Sigmoid colon (tissue), 7 donors: ENCODE measurements around the gene HSPB7. TPM values are rescaled to one million over a fixed set of nuclear protein-coding genes. Genes with fewer than 3 reads are reported as not detected.

Source experiments
- DNase-seq: peaks from one replicate; pipeline ENCODE4 v3.0.0-alpha.2; 2019
- H3K27ac ChIP-seq, 4 donors: fragments of 200-600 bp; sonication (generic); one replicate each; pipeline ENCODE4 v1.5.1; 2016 to 2019; ENCODE audit warnings: mild to moderate bottlenecking in 1 of 4
- H3K27me3 ChIP-seq, 3 donors: fragments of 200-600 bp; sonication (generic); one replicate each; pipeline ENCODE4 v1.5.1; 2019; ENCODE audit warnings: mild to moderate bottlenecking in 1 of 3
- H3K36me3 ChIP-seq, 4 donors: fragments of 200-600 bp; sonication (generic); one replicate each; pipeline ENCODE4 v1.5.1; 2016 to 2019
- H3K4me1 ChIP-seq, 4 donors: fragments of 200-600 bp; sonication (generic); one replicate each; pipeline ENCODE4 v1.5.1; 2017 to 2019
- H3K4me3 ChIP-seq, 4 donors: fragments of 200-600 bp; sonication (generic); one replicate each; pipeline ENCODE4 v1.5.1; 2017 to 2019; ENCODE audit warnings: mild to moderate bottlenecking in 2 of 4, moderate library complexity in 1 of 4
- H3K9me3 ChIP-seq, 4 donors: fragments of 200-600 bp in 3 of 4; sonication (generic) in 3 of 4; one replicate each; pipeline versions ENCODE4 v1.5.1 to v1.6.1; 2013 to 2019
- EP300 ChIP-seq, 4 donors: sonication (generic); formaldehyde crosslinking; IDR thresholded peaks; one replicate each; pipeline ENCODE4 v1.6.1; 2017; ENCODE audit warnings: antibody characterized with exemption in 4 of 4
- POLR2A ChIP-seq, 2 donors: fragments of 450-650 bp; IDR thresholded peaks; one replicate each; pipeline ENCODE4 v1.6.1; 2016; ENCODE audit warnings: antibody characterized with exemption in 2 of 2, mild to moderate bottlenecking in 2 of 2, moderate library complexity in 2 of 2
- POLR2AphosphoS5 ChIP-seq, 4 donors: sonication (generic); formaldehyde crosslinking; IDR thresholded peaks; one replicate each; pipeline ENCODE4 v1.6.1; 2017; ENCODE audit warnings: antibody characterized with exemption in 4 of 4
- WGBS, 2 donors: extraction: QIAGEN DNeasy Blood & Tissue Kit; methylation state at CpG; one replicate each; pipeline ENCODE4 v1.1.7; 2013; 5-methylcytosine and 5-hydroxymethylcytosine counted together
- intact Hi-C: fragments of 100-400 bp; cut with DNase I; formaldehyde crosslinking; loops from one replicate; pipeline ENCODE4 v1.15.1; 2023
- polyA plus RNA-seq, 3 donors: library from polyadenylated mRNA; stranded (reverse); fragments of 200-250 nt; gene quantifications; one replicate each; pipeline ENCODE4 v1.2.3, GENCODE V29; 2013
- total RNA-seq, 4 donors: library from RNA; depleted of rRNA; stranded (reverse); fragments of >200 nt; gene quantifications; one replicate each; pipeline ENCODE4 v1.1.0, GENCODE V29; 2016
- TF ChIP-seq, protein P1 (sequence below), 4 experiments: fragments of 450-650 bp in 3 of 4; fragments of 200-600 bp in 1 of 4; IDR thresholded peaks; one replicate each; pipeline ENCODE4 v1.5.1; 2016 to 2019; ENCODE audit warnings: antibody characterized with exemption in 4 of 4, mild to moderate bottlenecking in 3 of 4, moderate library complexity in 2 of 4
- donor health status: healthy with polysubstance abuse.
- donor health status: Bipolar disorder and iron deficiency.
- donor health status: healthy.

Gene HSPB7
- total and polyA plus RNA-seq, 7 donors, result 6.7 to 224 (median 44.4) TPM

DNA sequence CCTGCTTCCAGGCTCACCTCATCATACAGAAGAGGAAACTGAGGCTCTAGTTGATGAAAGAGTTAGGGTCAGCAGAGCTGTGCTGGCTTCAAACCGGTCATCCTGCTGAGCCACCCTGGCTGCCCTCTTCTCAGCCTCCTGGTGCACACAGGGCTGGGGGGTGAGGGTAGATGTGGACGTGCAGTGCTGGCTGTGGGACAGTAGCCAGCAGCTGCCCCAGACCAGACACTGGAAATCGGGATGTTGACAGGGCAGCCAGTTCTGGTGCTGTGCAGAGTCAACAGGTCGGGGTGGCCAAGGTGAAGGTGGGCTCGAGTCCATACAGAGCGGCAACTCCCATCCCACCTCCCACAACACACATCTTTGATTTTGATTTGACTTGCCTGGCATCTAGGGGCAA is 2.5 kb upstream of the HSPB7 start:
- 75 to 83% methylated on average over 6 of the region's 6 CpGs for WGBS, 2 donors
- Histone ChIP-seq H3K27me3 (no peaks in the 10 kb centered on the region), H3K36me3 (no peaks in the 10 kb centered on the region), H3K4me1 (peaks cover 3 to 64% (median 49%) of the 10 kb centered on the region in 4 donors), H3K9me3 (no peaks in the 10 kb centered on the region), H3K27ac (peak overlapping the region; percentile 92 to 94 (median 94)), H3K4me3 (no peak overlapping the region)
- no peak for TF ChIP-seq POLR2AphosphoS5 (IDR thresholded peaks at IDR 0.05)
- TF ChIP-seq POLR2A (IDR thresholded peaks at IDR 0.05), result no peak
- DNase-seq, result no peak
- intact Hi-C loops, result no loop called here

DNA sequence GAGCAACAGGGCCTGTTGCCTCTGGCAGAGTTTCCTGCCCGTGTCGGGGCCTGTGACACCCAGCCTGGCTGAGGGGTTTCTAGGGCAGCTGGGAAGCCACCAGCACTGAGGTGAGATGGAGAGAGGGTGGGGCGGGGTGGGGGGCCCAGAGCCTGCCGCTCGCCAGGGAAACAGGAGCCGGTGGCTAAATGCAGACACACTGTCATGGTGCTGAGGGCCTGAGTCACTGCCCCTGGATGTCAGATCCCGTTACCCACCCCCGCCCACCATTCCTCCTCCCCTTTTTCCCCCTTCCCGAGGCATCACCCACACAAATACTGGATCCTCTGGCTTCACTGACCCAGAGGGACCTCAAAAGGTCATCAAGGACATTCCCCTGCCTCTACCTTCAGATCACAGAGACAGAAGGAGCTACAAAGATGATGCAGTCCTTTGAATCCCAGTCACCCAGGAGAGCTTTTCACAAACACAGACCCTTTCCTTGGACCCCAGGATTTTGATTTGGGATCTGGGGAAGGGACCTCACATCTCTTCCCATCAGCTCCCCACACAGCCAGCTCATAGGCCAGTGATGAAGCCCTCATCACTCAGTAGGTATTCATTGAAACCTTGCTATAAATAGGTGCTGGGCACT is 1.9 kb upstream of the HSPB7 start:
- H3K4me3 ChIP-seq, result no peak overlapping the region
- TF ChIP-seq, protein P1, sequence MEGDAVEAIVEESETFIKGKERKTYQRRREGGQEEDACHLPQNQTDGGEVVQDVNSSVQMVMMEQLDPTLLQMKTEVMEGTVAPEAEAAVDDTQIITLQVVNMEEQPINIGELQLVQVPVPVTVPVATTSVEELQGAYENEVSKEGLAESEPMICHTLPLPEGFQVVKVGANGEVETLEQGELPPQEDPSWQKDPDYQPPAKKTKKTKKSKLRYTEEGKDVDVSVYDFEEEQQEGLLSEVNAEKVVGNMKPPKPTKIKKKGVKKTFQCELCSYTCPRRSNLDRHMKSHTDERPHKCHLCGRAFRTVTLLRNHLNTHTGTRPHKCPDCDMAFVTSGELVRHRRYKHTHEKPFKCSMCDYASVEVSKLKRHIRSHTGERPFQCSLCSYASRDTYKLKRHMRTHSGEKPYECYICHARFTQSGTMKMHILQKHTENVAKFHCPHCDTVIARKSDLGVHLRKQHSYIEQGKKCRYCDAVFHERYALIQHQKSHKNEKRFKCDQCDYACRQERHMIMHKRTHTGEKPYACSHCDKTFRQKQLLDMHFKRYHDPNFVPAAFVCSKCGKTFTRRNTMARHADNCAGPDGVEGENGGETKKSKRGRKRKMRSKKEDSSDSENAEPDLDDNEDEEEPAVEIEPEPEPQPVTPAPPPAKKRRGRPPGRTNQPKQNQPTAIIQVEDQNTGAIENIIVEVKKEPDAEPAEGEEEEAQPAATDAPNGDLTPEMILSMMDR (IDR thresholded peaks at IDR 0.05), result no peak
- TF ChIP-seq POLR2AphosphoS5 (IDR thresholded peaks at IDR 0.05) (no peak), EP300 (IDR thresholded peaks at IDR 0.05) (no peak), POLR2A (IDR thresholded peaks at IDR 0.05) (no peak)
- WGBS, 2 donors, result 72 to 84% methylated on average over 9 of the region's 9 CpGs
- no peaks in the 10 kb centered on the region for H3K36me3 ChIP-seq
- H3K4me1 ChIP-seq, result peaks cover 3 to 70% (median 55%) of the 10 kb centered on the region in 4 donors
- no peaks in the 10 kb centered on the region for H3K27me3 ChIP-seq
- peak; percentile 82 for DNase-seq
- H3K9me3 ChIP-seq, result no peaks in the 10 kb centered on the region
- intact Hi-C loops, result no loop called here
- peak overlapping the region; percentile 92 to 94 (median 94) for H3K27ac ChIP-seq

DNA sequence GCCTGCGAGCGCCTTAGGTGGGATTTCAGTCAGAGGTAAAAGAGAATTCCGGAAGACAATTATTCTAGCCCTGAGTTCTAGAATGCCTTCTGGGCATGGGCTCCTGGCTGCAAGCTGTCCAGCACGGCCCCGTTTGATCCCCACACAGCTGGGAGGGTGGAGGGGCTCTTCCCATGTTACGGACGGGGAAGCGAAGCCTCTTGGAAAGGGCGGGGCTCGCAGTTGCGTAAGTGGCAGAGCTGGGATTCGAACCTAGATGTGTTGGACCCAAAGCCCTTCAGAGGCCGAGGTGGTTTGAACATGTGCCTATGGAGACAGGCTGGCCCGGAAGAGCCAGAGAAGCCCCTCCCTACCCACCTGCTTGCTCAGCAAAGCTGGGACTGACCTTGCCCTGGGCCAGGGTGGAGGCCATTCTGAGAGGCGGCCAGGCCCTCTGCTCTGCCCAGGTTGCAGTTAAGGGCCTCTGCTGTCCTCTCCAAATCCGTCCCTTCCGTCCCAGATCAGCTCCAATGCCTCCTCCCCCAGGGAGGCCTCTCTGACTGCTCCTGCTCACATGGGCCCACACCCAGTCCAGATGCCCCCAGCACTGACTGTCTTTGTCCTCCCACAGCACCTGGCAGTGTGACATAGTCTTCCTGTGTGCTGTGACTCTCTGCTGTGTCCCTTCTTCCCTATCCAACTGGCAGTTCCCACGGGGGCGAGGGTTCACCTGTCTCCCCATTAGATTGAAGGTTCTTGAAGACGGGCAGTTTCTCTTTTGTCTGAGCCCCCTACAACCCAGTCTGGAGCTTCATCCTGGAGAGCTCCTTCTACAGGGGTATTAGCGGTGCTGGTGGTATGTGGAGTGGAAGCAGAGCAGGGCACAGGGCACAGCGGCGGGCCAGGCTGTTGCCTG is 1.2 kb upstream of the HSPB7 start:
- TF ChIP-seq EP300 (IDR thresholded peaks at IDR 0.05) (no peak), POLR2AphosphoS5 (IDR thresholded peaks at IDR 0.05) (peak in 2 of 4 donors; percentile 32 to 44)
- 81 to 83% methylated on average over 23 of the region's 23 CpGs for WGBS, 2 donors
- H3K4me1 ChIP-seq, result peaks cover 3 to 78% (median 63%) of the 10 kb centered on the region in 4 donors

DNA sequence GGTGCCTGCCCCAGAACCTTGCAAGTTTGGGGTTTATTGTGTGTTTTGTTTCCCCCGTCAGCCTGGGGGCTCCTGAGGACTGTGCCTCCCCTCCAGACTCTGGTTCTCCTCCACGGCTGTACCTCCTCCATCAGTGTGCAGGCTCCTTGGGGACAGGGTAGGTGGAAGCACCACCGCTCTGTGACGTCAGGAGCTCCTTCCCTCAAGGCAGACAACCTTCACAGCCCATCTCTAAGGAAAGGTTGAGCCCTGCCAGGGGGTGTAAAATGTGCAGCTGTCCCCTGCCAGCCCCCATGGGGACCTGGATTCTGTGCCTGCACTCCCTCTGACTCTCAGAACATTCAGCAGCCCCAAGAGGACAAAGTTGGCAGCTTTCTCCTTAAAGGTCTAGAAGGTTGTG is 465 bp upstream of the HSPB7 start:
- TF ChIP-seq, protein P1 (IDR thresholded peaks at IDR 0.05), result peak in 1 of 4 experiments; percentile 5
- TF ChIP-seq POLR2AphosphoS5 (IDR thresholded peaks at IDR 0.05) (no peak), EP300 (IDR thresholded peaks at IDR 0.05) (no peak)
- Histone ChIP-seq H3K36me3 (no peaks in the 10 kb centered on the region), H3K9me3 (no peaks in the 10 kb centered on the region), H3K4me3 (peak overlapping the region in 3 of 4 donors; percentile 56 to 63 (median 57)), H3K27me3 (no peaks in the 10 kb centered on the region), H3K27ac (peak overlapping the region; percentile 92 to 94 (median 94)), H3K4me1 (peaks cover 3 to 85% (median 69%) of the 10 kb centered on the region in 4 donors)
- intact Hi-C loops, result no loop called here
- DNase-seq, result no peak
- 62 to 78% methylated on average over 4 of the region's 4 CpGs for WGBS, 2 donors

More for the DNA sequence above, 1.2 kb upstream of the HSPB7 start:
- peak overlapping the region in 1 of 4 donors; percentile 63 for H3K4me3 ChIP-seq
- peak overlapping the region; percentile 92 to 94 (median 94) for H3K27ac ChIP-seq
- no peaks in the 10 kb centered on the region for H3K27me3 ChIP-seq
- no peaks in the 10 kb centered on the region for H3K9me3 ChIP-seq
- DNase-seq, result no peak
- intact Hi-C loops, result no loop called here
- no peaks in the 10 kb centered on the region for H3K36me3 ChIP-seq

DNA sequence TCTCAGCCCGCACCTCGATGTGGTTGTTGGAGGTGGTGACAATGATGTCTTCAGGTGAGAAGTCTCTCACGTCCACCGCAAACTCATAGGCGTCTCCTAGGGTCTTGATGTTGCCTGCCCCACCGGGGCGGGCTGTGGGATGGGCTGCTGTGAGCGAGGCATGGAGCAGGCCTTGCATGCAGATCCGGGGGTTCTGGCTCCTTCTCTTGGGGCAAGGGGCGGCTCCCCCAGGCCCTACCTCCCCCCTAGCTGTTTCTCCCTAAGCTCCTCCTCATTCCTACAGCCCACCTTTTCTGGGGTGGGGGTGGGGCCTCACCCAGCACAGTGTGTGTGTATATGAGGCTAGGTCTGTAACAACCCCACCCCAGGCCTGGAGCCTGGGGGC is 775 bp downstream of the HSPB7 start:
- H3K4me3 ChIP-seq, result peak overlapping the region; percentile 40 to 63 (median 56)
- no peak for DNase-seq
- intact Hi-C loops, result no loop called here
- H3K36me3 ChIP-seq, result no peaks in the 10 kb centered on the region
- 85 to 87% methylated on average over 10 of the region's 10 CpGs for WGBS, 2 donors
- TF ChIP-seq POLR2AphosphoS5 (IDR thresholded peaks at IDR 0.05) (no peak), EP300 (IDR thresholded peaks at IDR 0.05) (no peak), POLR2A (IDR thresholded peaks at IDR 0.05) (no peak)
- TF ChIP-seq, protein P1 (IDR thresholded peaks at IDR 0.05), result no peak
- peak overlapping the region; percentile 92 to 94 (median 94) for H3K27ac ChIP-seq
- peaks cover 3 to 94% (median 80%) of the 10 kb centered on the region in 4 donors for H3K4me1 ChIP-seq
- no peaks in the 10 kb centered on the region for H3K9me3 ChIP-seq
- no peaks in the 10 kb centered on the region for H3K27me3 ChIP-seq
